ENCODE data around the gene RSPH3. TPM values are rescaled to one million over a fixed set of nuclear protein-coding genes. Genes with fewer than 3 reads are reported as not detected.

The RSPH3 gene
- total RNA-seq, 4 donors from 2014 or later, result 1.9 to 4.4 (median 2.3) TPM

DNA sequence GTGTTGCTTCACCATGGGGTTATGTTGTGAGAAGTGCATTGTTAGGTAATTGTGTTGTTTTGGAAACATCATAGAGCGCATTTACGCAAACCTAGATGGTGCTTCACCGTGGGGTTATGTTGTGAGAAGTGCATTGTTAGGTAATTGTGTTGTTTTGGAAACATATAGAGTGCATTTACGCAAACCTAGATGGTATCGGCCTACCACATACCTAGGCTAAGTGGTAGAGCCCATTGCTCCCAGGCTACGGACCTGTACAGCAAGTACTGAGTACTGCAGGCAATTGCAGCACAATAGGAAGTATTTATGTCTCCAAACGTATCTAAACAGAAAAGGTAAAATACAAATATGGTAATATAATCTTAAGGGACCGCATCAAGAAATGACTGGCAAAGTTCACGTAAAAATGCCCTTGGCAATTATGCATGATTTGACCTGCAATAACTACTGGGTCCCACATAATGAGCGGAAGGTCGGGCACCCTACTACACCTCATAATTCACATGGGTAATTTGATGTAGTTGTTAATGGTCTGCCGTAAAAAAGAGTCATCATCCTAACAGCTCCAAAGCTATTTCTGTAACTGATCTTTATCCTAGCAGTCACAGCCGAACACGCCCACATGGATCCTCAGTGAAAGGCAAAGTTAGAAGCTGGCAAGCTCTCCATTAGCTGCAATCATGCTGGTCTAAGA, 76.0 kb downstream of the RSPH3 start:
- Histone ChIP-seq H3K4me3 (no peak overlapping the region), H3K4me1 (no peaks in the 10 kb centered on the region), H3K27ac (no peak overlapping the region), H3K9me3 (no peaks in the 10 kb centered on the region), H3K36me3 (no peaks in the 10 kb centered on the region), H3K27me3 (no peaks in the 10 kb centered on the region)
- intact Hi-C loops (cut with DNase I; ENCODE audit: low total_unique reads), result no loop called here
- TF ChIP-seq, protein P1, sequence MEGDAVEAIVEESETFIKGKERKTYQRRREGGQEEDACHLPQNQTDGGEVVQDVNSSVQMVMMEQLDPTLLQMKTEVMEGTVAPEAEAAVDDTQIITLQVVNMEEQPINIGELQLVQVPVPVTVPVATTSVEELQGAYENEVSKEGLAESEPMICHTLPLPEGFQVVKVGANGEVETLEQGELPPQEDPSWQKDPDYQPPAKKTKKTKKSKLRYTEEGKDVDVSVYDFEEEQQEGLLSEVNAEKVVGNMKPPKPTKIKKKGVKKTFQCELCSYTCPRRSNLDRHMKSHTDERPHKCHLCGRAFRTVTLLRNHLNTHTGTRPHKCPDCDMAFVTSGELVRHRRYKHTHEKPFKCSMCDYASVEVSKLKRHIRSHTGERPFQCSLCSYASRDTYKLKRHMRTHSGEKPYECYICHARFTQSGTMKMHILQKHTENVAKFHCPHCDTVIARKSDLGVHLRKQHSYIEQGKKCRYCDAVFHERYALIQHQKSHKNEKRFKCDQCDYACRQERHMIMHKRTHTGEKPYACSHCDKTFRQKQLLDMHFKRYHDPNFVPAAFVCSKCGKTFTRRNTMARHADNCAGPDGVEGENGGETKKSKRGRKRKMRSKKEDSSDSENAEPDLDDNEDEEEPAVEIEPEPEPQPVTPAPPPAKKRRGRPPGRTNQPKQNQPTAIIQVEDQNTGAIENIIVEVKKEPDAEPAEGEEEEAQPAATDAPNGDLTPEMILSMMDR (IDR thresholded peaks at IDR 0.05 in 4 of 5, conservative IDR thresholded peaks at IDR 0.05 in 1 of 5), result no peak
- TF ChIP-seq POLR2A (IDR thresholded peaks at IDR 0.05), result no peak
- DNase-seq, result no peak
- in situ Hi-C loops (cut with MboI; ENCODE audit: low sequenced_read_pairs in 4 of 4), result no loop called here
- ATAC-seq, result no peak

Other genes starting within 250 kb of the RSPH3 start
- 10 to 100 TPM; 18.1 to 54.1 (median 33.6) TPM for gene EZR, start 180.8 kb downstream of the RSPH3 start, total RNA-seq
- under 1 TPM in 2 of 4 donors, not detected in 2; 0.25 to 0.44 TPM for gene TAGAP, start 44.8 kb upstream of the RSPH3 start, total RNA-seq
- under 1 TPM; 0.16 to 0.41 (median 0.31) TPM for gene FNDC1, start 169.2 kb upstream of the RSPH3 start, total RNA-seq

Data from gastrocnemius medialis (tissue), 4 donors.